HG03354 (cell line): ENCODE measurements around the gene PRSS21.
A peak's percentile ranks its signal among the peaks of the same experiment; 100 is the strongest.

Experiments used
- ATAC-seq: cut with Tn5 transposase; IDR thresholded peaks from one replicate; pipeline ENCODE4 v1.9.1; 2021; ENCODE audit warnings: mild to moderate bottlenecking; ENCODE audit not compliant: unreplicated experiment, poor library complexity, severe bottlenecking

Gene PRSS21, protein sequence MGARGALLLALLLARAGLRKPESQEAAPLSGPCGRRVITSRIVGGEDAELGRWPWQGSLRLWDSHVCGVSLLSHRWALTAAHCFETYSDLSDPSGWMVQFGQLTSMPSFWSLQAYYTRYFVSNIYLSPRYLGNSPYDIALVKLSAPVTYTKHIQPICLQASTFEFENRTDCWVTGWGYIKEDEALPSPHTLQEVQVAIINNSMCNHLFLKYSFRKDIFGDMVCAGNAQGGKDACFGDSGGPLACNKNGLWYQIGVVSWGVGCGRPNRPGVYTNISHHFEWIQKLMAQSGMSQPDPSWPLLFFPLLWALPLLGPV

DNA sequence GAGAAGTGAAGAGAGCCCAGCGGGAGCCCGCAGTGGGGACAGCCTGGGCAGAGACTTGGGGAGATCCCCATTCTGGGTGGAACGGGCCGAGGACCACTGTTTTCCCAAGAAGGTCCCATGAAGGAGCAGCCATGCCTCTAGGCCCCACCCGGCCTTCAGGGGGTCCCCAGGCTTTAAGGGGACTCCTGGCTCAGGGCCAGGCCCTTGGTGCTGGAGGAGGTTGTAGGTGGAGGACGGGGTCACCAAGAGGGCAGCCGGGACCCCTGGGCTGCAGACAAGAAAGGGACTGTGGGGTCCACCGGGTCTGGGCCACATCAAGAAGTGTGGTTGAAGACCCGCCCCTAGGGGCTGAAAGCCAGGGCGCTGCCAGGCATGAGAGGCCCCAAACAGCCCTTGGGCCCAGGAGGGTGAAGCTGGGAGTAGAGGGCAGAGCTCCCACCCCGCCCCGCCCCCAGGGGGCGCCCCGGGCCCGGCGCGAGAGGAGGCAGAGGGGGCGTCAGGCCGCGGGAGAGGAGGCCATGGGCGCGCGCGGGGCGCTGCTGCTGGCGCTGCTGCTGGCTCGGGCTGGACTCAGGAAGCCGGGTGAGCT, at the start of gene PRSS21:
TSS of gene PRSS21 (plus strand) at position 487 of the 589 bp plus-strand sequence. CDS start at position 519, 32 bp downstream.
- no peak for ATAC-seq

DNA sequence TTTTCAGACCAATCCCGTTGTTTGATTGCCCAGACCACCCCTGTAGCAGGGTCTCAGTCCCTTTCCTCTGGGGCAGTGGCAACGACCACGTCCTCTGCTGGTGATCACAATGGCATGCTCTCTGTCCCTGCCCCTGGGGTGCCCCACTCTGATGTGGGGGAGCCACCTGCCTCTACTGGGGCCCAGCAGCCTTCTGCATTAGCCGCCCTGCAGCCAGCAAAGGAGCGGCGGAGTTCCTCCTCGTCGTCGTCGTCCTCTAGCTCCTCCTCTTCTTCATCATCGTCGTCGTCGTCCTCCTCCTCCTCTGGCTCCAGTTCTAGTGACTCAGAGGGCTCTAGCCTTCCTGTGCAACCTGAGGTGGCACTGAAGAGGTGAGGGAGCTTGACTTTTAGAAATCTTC, 49.1 kb upstream of the PRSS21 start:
- ATAC-seq, result no peak

DNA sequence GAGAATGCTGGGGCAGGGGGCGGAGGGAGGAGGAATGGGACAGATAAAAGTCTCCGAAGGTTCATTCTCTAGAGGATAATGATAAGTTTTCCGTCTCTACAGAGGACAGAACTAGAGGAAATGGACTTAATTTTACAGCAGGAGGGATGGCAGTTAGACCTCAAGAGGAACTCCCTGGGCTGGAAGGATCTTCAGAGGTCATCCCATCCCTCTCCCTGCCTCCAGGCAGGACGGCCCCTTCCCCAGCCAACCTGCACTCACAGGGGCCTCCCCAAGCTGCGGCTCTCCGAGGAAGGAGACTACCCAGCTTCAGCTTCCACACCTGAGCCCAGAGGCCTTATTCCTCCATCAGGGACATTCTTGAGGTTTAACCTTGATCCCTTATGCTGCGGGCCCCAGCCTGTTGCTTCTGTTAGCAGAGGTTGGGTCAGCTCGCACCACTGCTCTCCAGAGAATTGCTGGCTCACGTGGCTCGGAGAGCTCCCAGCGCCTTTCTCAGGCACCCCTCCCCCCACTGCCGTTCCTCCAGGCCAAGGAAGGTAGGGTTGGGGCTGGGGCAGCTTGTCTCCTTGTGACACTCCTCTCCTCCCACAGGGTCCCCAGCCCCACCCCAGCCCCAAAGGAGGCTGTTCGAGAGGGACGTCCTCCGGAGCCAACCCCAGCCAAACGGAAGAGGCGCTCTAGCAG, 48.5 kb upstream of the PRSS21 start:
- no peak for ATAC-seq

DNA sequence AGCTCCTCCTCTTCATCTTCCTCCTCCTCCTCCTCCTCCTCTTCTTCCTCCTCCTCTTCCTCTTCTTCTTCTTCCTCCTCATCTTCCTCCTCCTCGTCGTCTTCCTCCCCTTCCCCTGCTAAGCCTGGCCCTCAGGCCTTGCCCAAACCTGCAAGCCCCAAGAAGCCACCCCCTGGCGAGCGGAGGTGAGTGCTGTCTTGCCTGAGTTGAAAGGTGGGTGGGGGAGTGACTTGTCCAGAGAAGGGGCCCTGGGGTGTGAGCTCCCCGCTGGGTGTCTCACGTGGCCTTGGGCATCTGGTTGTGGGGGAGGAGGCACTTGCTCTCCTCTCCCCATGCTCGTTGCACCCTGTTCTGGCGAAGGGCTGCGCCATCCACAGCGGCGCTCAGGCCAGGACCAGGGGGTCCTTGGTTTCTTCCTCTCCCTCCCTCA, 47.9 kb upstream of the PRSS21 start:
- no peak for ATAC-seq

DNA sequence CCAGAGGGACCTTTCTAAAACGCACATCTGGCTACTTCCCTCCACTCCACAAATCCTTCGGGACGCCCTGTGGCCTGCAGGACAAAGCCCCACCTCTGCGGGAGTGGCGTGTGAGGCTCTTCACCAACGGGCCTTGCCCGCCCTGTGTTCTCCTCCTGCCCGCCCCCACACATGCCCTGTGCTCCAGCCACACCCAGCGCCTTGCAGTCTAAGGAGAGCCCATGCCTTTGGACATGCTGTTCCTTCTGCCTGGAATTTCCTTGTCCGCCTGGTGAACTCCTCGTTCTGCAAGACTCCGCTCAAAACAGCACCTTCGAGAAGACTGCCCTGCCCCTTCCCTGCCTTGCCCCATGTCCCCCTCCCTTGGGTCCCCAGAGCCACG, 47.4 kb upstream of the PRSS21 start:
- ATAC-seq, result no peak

DNA sequence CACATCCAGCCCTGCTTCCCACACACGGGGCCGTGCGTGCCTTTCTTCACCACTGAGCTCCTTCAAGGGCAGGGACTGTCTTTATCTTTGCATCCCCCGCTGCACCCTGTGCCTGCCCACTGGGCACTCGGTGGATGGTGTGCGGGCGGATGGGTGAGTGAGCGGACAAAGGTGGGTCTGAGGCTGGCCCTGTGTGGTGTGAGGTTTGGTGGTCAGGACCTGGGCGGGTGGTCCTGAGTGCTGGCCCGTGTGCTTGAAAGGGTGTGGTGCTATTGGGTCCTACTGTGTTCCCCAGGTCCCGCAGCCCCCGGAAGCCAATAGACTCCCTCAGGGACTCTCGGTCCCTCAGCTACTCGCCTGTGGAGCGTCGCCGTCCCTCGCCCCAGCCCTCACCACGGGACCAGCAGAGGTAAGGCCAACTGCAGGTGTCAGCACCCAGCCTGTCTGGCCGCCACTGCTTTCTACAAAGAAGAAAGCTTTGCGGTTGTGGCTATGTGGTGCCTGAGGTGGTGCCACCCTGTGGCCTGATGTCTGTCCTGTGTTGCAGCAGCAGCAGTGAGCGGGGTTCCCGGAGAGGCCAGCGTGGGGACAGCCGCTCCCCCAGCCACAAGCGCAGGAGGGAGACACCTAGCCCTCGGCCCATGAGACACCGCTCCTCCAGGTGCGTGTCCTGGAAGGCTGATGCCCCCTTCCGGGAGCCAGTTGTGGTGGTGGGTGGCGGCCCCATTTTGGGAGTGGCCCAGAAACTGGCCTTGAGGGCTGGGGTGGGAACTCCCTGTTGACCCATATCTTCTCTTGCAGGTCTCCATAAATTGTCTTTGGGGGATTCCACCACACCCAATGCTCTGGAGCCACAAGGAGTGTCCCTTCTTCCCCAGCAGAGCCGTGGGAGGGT, 46.7 kb upstream of the PRSS21 start:
- no peak for ATAC-seq

DNA sequence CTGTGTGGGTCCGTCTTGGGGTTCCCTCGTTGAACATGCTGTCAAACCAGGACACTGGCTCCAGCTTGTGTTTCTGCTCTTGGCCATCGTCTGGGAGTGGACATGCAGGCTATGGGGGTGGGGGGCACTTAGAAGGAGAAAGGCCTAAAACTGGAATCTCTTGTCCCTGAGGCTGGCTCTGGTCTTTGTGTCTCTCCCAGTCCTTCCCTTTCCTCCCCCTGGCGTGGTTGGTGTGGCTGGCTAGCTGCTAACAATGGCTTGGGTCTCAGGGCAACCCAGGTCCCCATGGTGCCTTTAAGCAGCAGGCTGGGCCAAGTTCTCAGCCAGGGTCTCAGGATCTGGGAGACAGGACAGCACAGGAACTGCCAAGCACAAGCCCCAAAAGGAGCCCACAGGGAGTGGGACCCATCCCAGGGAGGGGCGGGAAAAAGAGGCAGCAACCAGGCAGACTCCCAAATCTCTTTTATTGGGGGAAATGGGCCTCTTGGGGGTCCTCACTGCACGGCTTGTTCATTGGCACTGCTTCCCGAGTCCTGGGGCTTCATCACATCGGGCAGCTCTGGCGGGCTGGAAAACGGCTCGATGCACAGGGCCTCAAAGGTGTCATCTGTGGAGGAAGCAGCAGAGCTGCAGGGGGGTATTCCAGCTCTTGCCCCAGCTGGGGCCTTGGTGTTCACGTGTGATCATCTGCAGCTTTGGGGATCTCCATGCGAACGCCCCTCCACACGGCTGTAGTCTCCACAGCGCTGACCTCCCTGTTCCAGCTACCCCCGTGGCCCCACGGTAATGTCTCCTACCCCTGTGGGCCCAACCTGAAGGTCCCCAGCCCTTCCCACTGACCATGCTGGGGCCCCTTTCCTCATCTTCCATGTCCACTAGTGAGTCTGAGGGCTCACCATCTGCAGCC, 45.3 kb upstream of the PRSS21 start:
- ATAC-seq, result no peak

DNA sequence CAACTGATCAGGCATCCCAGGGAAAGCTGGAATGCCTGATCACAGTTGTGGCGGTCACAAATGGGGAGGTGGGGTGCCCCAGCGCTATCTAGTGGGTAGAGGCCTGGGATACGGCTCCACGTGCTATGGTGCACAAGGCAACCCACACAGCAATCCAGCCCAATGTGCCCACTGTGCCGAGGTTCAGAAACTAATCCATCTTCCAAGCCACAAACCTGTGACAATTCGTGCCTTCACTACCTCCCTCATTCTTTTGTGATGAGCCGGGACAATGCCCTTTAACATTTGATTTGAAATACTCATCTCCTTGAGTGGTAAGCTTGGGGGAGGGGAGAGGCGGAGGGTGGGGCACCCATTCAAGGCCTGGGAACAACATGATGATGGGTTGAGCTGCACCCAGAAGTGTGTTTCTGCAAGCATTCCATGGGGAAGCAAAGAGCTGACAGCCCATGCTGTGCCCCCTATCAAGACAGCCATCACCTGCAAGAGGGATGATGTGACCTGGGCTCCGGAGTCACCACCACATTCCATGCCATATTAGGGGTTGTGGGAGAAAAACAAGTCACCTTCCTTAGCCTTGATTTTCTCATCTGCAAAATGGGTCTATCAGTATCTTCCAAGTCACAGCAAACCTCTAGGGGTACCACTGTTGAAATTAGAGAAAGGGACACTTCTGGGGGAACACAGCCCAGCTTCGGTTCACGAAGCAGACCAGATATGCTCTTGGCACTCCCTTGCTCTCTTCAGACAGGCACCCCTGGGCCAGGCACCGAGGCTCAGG, 43.7 kb upstream of the PRSS21 start:
- ATAC-seq, result no peak

DNA sequence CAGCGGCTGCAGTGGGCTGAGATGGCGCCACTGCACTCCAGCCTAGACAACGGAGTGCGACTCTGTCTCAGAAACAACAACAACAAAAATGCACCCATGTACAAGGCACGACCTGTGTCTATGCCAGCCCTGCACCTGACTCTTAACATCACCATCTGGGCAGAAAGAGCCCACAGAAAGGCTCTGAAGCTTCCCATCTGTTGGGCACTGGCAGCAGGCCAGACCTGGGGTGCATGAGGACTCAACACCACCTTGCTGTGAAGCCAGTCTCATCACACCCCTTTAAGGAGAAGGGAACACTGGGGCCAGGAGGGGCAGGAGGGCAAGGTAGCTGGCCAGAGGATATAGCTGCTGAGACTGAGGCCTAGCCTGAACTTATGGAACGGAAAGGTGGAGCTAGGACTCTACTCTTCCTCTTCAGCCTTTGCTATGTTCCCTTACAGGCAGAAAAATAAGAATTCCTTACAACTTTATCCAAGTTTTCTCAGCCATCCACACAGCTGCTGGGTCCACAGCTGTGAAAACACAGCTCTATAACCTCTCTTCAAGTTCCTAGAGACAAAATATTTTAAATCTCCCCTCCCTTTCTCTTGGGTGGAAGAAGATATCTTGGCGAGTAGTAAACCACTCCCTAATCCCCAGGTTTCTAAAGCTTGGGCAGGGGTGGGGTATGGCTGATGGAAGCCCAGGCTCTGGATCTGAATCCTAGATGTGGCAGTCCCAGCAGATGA, 42.7 kb upstream of the PRSS21 start:
- ATAC-seq, result no peak

DNA sequence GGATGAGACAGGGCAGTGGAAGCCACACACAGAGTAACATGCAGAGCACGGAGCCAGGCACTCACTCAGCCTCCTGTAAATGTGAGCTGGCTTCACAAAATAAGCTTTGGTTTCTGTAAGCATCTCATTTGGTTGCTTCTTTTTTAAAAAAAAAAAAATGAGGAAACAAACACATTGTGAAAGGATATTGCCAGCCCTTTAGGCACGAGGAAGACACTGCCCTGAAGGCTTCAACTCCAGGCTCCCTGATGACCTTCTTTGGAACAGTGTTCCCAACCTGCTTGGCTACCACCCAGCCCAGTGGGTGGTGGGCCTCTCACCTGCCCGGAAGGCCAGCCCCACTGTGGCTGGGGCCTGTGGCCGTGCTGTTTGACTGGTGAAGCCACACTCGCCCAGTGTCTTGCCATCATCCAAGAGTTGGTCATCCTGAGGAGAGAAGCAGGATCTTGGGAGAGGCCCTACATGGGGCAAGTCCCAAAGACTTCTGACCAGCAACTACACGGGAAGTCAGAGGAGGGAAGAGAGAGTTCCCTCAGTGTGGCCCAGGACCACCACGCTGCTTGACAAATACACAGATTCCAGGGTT, 41.8 kb upstream of the PRSS21 start:
- ATAC-seq, result no peak

DNA sequence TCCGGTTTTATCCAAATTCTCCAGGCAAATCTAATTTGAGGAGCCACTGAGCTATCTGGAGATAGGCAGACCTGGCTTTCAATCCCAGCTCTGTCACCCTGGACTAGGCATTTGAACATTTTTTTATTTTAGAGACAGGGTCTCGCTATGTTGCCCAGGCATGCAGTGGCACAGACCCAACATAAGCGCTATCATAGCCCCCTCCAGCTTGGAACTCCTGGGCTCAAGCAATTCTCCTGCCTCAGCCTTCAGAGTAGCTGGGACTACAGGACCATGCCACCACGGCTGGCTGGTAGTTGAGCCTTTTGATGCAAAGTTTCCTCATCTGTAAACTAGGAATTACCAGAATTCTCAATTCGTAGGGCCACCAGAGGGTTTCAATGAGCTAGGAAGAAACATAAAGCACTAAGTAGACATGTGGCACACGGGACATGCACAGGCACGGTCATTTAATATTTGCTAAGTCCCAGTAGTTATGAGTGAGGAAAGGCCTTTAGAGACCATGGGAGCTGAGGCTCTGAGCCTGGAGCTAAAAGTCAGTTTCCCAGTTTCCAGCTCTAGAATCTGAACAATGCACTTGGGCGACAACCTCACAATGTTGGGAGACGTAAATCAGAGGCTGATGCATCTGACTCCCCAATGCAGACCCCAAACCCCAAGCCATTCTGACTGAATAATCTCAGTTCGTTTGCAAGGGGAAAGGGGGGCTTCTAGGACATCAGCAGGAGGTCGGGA, 41.1 kb upstream of the PRSS21 start:
- no peak for ATAC-seq

DNA sequence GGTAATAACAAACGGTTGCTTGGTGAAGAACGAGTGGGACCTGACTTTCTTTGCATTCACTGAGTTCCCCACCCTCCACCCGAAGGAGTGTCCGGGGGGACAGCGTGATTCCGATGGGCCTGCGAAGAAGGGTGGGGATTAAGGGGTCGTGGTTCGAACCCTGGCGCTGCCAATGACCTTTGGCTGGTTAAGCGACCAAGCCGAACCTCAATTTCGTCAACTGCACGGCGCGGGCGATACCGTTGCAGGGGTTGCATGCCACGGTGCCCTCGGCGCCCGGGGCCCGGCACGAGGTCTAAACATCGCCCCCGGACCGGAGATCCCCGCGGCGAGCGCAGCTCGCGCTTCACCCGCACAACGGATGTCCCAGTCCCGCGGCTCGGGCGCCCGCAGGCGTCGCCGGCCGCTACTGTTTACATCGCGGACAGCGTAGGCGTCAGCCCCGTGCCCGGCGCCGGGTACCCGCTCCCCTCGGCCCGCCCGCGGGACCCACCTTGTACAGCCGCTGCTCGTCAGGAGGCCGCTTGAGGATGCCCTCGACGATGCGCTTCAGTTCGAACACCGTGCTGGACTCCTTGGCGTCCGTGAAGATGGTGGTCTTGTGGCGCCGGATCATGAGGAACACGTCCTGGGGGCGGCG, 40.4 kb upstream of the PRSS21 start:
- ATAC-seq, result peak; percentile 36

DNA sequence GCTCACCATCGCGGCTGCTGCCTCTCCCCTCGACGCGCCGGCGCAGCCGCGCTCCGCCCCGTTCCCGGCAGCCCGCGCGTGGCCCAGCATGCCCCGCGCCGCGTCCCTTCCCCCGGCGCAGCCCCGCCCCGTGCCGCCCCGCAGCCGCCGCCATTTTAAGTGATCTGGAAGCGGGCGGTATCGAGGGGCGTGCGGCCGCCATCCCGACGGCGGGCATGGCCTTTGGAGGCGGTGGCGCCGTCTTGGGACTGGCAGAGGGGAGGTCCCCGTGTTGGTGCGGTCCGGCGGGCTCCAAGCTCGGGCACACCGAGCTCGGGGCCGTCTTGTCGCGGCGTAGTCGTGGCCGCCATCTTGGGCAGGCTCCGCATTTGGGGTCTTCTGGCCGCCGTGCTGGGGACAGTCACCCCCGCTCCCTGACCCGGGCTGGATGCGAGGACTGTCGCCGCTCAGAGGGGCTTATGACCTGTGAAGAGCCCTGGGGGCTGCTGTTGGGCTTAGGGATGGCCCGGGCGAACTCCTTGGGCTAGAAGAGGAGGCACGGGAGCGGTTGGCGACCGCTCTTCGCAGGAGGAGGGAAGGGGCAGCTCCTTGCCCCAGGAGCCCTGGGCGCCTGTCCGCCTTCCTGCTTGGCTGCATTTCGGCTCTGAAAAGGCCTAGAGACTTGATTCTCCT, 39.7 kb upstream of the PRSS21 start, which contains the start of gene ELOB:
TSS of gene ELOB (minus strand) at position 50 of the 672 bp plus-strand sequence. CDS start at position 9, 41 bp downstream.
- peak; percentile 83 for ATAC-seq

DNA sequence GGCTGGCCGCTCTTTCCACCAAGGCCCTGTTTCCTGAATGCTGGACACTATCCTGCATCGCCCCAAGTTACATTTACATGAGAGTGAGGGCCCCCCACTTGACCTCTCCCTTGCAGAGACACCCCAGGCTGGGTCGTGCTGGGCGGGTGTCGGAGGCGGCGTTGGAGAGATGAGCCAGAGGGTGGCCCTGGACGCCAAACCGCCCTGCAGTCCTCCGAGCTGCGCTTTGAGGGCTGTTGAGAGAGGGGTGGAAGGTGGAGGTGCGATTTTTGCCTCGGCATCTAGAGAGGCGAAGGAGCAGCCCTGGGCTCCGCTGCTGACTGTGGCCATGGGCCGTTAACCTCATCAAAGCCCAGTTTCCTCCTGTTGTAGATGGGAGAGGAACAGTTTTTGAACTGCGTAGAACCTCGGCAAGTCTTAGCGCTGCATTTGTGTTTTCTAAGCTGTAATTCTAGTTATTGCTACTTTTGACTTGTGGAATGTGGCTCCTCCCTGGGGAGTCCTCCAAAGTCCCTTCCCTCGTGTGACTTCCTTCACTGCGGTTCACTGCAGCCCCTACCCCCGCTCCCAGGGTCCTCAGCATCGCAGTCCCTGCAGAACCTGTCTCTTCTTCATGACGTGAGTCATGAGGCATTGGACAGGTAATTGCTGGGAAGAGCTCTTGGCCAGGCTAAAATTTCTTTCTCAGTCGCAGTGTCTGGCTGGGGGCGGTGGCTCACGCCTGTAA, 39.0 kb upstream of the PRSS21 start:
- ATAC-seq, result peak; percentile 13

DNA sequence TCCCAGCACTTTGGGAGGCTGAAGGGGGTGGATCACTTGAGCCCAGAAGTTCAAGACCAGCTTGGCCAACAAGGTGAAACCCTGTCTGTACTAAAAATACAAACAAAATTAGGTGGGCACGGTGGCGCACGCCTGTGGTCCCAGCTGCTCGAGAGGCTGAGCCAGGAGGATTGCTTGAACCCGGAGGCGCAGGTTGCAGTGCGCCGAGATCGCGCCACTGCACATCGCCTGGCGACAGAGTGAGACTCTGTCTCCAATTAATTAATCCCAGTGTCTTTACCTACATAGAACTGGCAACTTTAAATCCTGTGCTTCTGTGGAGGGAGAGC, 38.4 kb upstream of the PRSS21 start:
- ATAC-seq, result no peak
